Measurements from ENCODE around the gene POLD2.

POLD2 gene

DNA sequence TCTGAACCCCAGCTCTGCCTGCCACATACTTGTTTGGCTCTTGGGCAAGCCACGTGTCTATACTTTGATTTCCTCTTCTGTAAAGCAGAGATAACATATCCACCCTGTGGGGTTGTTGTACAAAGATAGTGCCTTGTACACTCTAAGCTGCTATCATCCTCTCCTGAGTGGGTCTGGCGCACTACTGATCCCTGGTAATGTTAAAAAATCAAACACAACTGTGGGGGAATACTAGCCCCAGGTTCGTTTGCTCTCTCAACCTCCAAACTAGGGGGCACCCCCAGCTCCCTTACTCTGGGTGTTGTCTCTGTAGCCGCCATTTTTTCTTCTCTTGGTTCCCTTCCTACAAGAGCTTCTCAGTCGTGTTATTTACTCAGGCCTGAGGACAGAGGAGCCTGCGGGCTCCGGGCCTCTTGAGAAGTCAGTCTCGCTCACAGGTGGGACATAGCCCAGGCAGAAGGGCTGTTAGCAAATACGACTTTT is 42.0 kb downstream of the POLD2 start:
- H3K4me3 ChIP-seq (ENCODE audit: low read depth, low read length) = peak overlapping the region; percentile 56
- peak; percentile 76 for DNase-seq (ENCODE audit: low read depth)
- TF ChIP-seq, protein P1, sequence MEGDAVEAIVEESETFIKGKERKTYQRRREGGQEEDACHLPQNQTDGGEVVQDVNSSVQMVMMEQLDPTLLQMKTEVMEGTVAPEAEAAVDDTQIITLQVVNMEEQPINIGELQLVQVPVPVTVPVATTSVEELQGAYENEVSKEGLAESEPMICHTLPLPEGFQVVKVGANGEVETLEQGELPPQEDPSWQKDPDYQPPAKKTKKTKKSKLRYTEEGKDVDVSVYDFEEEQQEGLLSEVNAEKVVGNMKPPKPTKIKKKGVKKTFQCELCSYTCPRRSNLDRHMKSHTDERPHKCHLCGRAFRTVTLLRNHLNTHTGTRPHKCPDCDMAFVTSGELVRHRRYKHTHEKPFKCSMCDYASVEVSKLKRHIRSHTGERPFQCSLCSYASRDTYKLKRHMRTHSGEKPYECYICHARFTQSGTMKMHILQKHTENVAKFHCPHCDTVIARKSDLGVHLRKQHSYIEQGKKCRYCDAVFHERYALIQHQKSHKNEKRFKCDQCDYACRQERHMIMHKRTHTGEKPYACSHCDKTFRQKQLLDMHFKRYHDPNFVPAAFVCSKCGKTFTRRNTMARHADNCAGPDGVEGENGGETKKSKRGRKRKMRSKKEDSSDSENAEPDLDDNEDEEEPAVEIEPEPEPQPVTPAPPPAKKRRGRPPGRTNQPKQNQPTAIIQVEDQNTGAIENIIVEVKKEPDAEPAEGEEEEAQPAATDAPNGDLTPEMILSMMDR (IDR thresholded peaks at IDR 0.05; ENCODE audit: insufficient read depth, low read depth, low read length, missing control alignments) = no peak

DNA sequence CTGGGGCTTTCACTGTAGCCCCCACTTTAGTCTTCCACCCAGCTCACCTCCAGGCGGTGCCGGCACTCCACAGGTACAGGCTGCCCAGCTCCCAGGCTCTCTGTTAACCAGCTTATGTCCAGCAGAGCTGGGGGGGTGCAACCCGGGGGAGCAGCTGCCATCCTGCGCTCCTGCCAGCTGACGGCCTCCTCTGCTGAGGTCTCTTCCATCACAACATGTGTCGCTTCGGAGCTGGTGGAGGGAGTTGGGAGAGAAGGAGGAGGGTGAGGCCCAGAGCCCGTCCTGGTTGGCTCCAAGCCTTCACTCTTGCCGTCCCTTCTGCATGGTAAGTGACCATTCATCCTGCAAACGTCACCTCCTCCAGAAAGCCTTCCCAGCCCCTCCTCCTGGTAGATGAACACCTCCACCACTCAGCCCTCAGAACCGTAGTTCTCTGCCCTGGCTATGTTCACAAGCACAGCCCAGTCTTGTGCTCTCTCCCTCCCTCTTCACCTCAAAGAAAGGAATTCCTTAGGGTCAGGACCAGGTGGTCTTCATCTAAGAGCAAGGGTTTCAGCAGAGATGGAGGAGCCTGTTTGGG is 42.6 kb downstream of the POLD2 start:
- no peak for DNase-seq (ENCODE audit: low read depth)
- H3K4me3 ChIP-seq (ENCODE audit: low read depth, low read length) = peak overlapping the region; percentile 56
- TF ChIP-seq, protein P1 (IDR thresholded peaks at IDR 0.05; ENCODE audit: insufficient read depth, low read depth, low read length, missing control alignments) = no peak

DNA sequence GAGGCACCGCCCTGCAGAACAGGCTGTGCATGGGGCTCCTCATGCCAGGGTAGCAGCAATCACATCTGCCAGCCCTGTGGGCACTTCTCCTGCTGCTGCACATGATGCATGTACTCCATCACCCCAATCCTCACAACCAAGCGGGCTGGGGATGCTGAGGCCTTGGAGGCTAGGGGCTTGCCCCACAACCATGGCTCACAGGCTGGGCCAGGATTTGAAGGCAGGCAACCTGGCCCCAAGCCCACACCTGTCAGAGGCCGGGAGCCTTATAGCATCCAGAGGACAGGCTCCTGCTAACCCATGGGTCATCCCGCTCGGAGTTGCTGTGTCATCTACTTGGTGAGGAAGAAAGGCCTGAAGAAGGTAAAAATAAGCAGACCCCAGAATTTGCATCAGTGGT is 43.2 kb downstream of the POLD2 start:
- TF ChIP-seq, protein P1 (IDR thresholded peaks at IDR 0.05; ENCODE audit: insufficient read depth, low read depth, low read length, missing control alignments) = no peak
- no peak overlapping the region for H3K4me3 ChIP-seq (ENCODE audit: low read depth, low read length)
- DNase-seq (ENCODE audit: low read depth) = no peak

DNA sequence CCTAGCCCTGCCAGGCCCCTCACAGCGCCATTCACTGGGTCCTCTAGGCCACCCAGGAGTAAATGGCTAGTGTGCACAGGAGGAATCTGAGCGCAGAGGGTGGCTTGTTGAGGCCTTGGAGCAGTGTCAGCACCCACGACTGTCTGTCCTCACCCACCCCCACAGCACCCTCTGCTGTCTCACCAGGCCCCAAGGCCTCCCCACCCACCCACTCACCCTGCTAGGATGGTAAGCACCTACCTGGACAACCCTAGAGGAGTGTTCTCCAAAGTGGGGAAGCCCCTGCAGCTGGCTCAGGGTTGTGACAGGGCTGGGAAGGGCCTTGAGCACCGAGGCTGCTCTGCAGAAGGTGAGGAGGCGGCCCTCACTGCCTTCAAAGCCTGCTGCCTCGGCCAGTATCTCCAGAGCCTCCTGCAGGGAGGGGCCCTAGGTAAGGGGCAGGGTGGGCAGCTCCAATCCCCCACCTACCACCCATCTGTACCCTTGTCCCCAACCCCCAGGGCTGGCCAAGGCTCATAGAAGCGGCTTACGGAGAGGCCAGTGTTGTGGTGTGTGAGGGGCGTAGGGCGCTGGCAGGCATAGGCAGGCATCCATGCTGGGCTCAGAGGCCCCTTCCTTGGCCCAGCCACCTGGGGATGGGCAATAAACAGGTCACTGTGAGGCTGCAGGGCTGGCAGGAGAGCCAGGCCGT is 43.9 kb downstream of the POLD2 start:
- no peak overlapping the region for H3K4me3 ChIP-seq (ENCODE audit: low read depth, low read length)
- no peak for DNase-seq (ENCODE audit: low read depth)
- TF ChIP-seq, protein P1 (IDR thresholded peaks at IDR 0.05; ENCODE audit: insufficient read depth, low read depth, low read length, missing control alignments) = no peak

DNA sequence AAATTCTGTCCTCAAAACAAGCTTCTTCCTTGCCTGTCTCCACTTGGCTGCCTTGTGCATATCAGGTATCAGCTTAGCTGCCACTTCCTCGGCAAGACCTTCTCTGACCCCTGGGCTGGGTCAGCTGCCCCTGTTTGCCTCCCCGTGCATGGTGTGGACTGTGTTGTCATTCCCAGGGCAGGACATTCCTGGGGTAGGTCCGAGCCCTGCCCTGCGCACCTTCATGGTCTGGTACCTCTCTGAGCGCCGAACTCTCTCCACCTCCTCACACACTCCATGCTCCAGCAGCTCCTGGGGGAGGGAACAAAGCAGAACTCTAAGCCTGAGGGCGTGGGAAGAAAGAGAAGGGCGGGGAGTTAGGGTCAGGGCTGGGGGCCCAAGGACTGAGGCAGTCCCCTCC is 44.8 kb downstream of the POLD2 start:
- TF ChIP-seq, protein P1 (IDR thresholded peaks at IDR 0.05; ENCODE audit: insufficient read depth, low read depth, low read length, missing control alignments) = no peak
- no peak for DNase-seq (ENCODE audit: low read depth)
- no peak overlapping the region for H3K4me3 ChIP-seq (ENCODE audit: low read depth, low read length)

DNA sequence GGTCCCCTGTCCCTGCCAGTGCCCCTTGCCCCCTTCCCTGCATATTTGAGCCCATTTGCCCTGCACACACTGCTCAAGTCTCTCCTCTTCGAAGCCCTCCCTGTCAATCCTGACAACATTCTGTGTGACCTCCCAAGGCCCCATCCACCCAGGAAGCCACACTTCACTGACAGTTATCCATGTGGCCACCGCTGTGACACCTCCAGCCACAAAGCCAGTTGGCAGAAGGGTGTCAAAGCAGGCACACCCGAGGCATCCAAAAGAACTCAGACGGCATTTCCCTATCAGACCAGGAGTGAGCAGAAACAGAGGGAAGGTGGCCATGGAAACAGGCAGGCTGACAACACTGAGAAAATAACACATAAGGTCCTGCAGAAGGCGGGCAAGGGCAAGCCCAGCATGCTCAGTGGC is 45.7 kb downstream of the POLD2 start:
- DNase-seq (ENCODE audit: low read depth) = no peak
- TF ChIP-seq, protein P1 (IDR thresholded peaks at IDR 0.05; ENCODE audit: insufficient read depth, low read depth, low read length, missing control alignments) = no peak
- H3K4me3 ChIP-seq (ENCODE audit: low read depth, low read length) = no peak overlapping the region
